Trophoblast cell (in vitro differentiated cells and primary cell): ENCODE measurements around the gene BMPER.

Experiments
- DNase-seq, 2 donors: peaks; one replicate each; pipeline ENCODE4 v3.0.0-alpha.2; 2016
- H2AFZ ChIP-seq: 2 replicates; pipeline ENCODE4 v1.6.1; 2013; ENCODE audit warnings: low read length, moderate library complexity, mild to moderate bottlenecking; ENCODE audit not compliant: insufficient read depth, poor library complexity
- H2AK5ac ChIP-seq: 2 replicates; pipeline ENCODE4 v1.6.1; 2013; ENCODE audit warnings: mild to moderate bottlenecking, low read length
- H2BK120ac ChIP-seq: 2 replicates; pipeline ENCODE4 v1.6.1; 2013; ENCODE audit warnings: low read length, mild to moderate bottlenecking, moderate library complexity; ENCODE audit not compliant: insufficient read depth, poor library complexity
- H2BK12ac ChIP-seq: 2 replicates; pipeline ENCODE4 v1.6.1; 2013; ENCODE audit warnings: mild to moderate bottlenecking, low read length, moderate library complexity
- H2BK5ac ChIP-seq: 2 replicates; pipeline ENCODE4 v1.6.1; 2013; ENCODE audit warnings: low read length, low read depth, moderate library complexity, mild to moderate bottlenecking; ENCODE audit not compliant: poor library complexity
- H3K14ac ChIP-seq: 2 replicates; pipeline ENCODE4 v1.6.1; 2013; ENCODE audit warnings: mild to moderate bottlenecking, low read length
- H3K18ac ChIP-seq: 2 replicates; pipeline ENCODE4 v1.6.1; 2013; ENCODE audit warnings: mild to moderate bottlenecking, low read length
- H3K23ac ChIP-seq: 2 replicates; pipeline ENCODE4 v1.6.1; 2013; ENCODE audit warnings: low read length
- H3K27ac ChIP-seq: 2 replicates; pipeline ENCODE4 v1.5.1; 2013; ENCODE audit warnings: low read depth, mild to moderate bottlenecking, inconsistent platforms, low read length, moderate library complexity
- H3K27me3 ChIP-seq: 2 replicates; pipeline ENCODE4 v1.6.1; 2013; ENCODE audit warnings: inconsistent platforms, mild to moderate bottlenecking, low read length, moderate library complexity; ENCODE audit not compliant: insufficient read depth
- H3K36me3 ChIP-seq, 2 experiments: 1 replicate in 1 of 2; 2 replicates in 1 of 2; pipeline ENCODE4 v1.6.1; 2013; ENCODE audit warnings: low read length in 2 of 2, mild to moderate bottlenecking in 2 of 2, moderate library complexity in 1 of 2; ENCODE audit not compliant: insufficient read depth in 2 of 2, control insufficient read depth in 1 of 2
- H3K4ac ChIP-seq: 2 replicates; pipeline ENCODE4 v1.6.1; 2013; ENCODE audit warnings: low read depth, mild to moderate bottlenecking, low read length, moderate library complexity
- H3K4me1 ChIP-seq, 2 experiments: 1 replicate in 1 of 2; 2 replicates in 1 of 2; pipeline ENCODE4 v1.6.1; 2013; ENCODE audit warnings: low read length in 2 of 2, mild to moderate bottlenecking in 2 of 2, moderate library complexity in 1 of 2; ENCODE audit not compliant: insufficient read depth in 2 of 2, control insufficient read depth in 1 of 2
- H3K4me2 ChIP-seq: 2 replicates; pipeline ENCODE4 v1.6.1; 2013; ENCODE audit warnings: inconsistent platforms, mild to moderate bottlenecking, low read length, moderate library complexity
- H3K4me3 ChIP-seq: 2 replicates; pipeline ENCODE4 v1.5.1; 2013; ENCODE audit warnings: mild to moderate bottlenecking, low read depth, low read length, inconsistent platforms
- H3K79me1 ChIP-seq: one replicate; pipeline ENCODE4 v1.6.1; 2013; ENCODE audit warnings: low read length
- H3K79me2 ChIP-seq: 2 replicates; pipeline ENCODE4 v1.6.1; 2013; ENCODE audit warnings: low read length, mild to moderate bottlenecking; ENCODE audit not compliant: control insufficient read depth, insufficient read depth, poor library complexity
- H3K9ac ChIP-seq: 2 replicates; pipeline ENCODE4 v1.6.1; 2013; ENCODE audit warnings: mild to moderate bottlenecking, low read length
- H3K9me3 ChIP-seq: 2 replicates; pipeline ENCODE4 v1.6.1; 2013; ENCODE audit warnings: low read depth, mild to moderate bottlenecking, control low read depth, inconsistent platforms, low read length; ENCODE audit not compliant: insufficient read depth
- H4K12ac ChIP-seq: 2 replicates; pipeline ENCODE4 v1.6.1; 2013; ENCODE audit warnings: low read depth, mild to moderate bottlenecking, low read length, moderate library complexity
- H4K8ac ChIP-seq: 2 replicates; pipeline ENCODE4 v1.6.1; 2013; ENCODE audit warnings: low read depth, mild to moderate bottlenecking, low read length, moderate library complexity
- H4K91ac ChIP-seq: one replicate; pipeline ENCODE4 v1.6.1; 2013; ENCODE audit warnings: low read depth, mild to moderate bottlenecking, low read length, moderate library complexity
- WGBS: extraction: QIAGEN DNeasy Blood & Tissue Kit; methylation state at CpG from one replicate; pipeline ENCODE4 v1.1.7; 2013; ENCODE audit warnings: missing lambda C conversion rate; ENCODE audit not compliant: insufficient read length, insufficient coverage; ENCODE audit errors: extremely low coverage; 5-methylcytosine and 5-hydroxymethylcytosine counted together

Gene BMPER

GRCh38 chr7:33869176-33869575 lies 36.2 kb upstream of the BMPER start:
- no peak overlapping the region for H3K4me3 ChIP-seq
- H3K36me3 ChIP-seq: no peaks in the 10 kb centered on the region
- H3K23ac ChIP-seq: no peak overlapping the region
- H3K9me3 ChIP-seq: no peaks in the 10 kb centered on the region
- H4K91ac ChIP-seq: no peak overlapping the region
- no peak overlapping the region for H2AK5ac ChIP-seq
- no peak overlapping the region for H3K9ac ChIP-seq
- no CpG with 5 or more reads among the region's 5 CpGs for WGBS
- no peak overlapping the region for H4K12ac ChIP-seq
- no peaks in the 10 kb centered on the region for H3K79me2 ChIP-seq
- no peak overlapping the region for H3K18ac ChIP-seq
- no peaks in the 10 kb centered on the region for H3K27me3 ChIP-seq
- no peak overlapping the region for H2AFZ ChIP-seq
- H3K27ac ChIP-seq: no peak overlapping the region
- H3K4ac ChIP-seq: no peak overlapping the region
- no peak overlapping the region for H3K14ac ChIP-seq
- H2BK12ac ChIP-seq: no peak overlapping the region
- H3K79me1 ChIP-seq: no peaks in the 10 kb centered on the region
- H2BK5ac ChIP-seq: no peak overlapping the region
- DNase-seq: peak; percentile 34 to 67
- no peak overlapping the region for H2BK120ac ChIP-seq
- no peak overlapping the region for H4K8ac ChIP-seq
- H3K4me1 ChIP-seq: peaks cover 0 to 8% of the 10 kb centered on the region in 2 experiments
- H3K4me2 ChIP-seq: no peak overlapping the region

- no peaks in the 10 kb centered on the region for H3K79me2 ChIP-seq
- H3K79me1 ChIP-seq: no peaks in the 10 kb centered on the region
- H3K14ac ChIP-seq: no peak overlapping the region
- no peaks in the 10 kb centered on the region for H3K27me3 ChIP-seq
- H3K4me2 ChIP-seq: no peak overlapping the region
- H3K27ac ChIP-seq: no peak overlapping the region
- H3K9ac ChIP-seq: no peak overlapping the region
- H3K4me3 ChIP-seq: no peak overlapping the region
- no peak overlapping the region for H3K23ac ChIP-seq
- H4K12ac ChIP-seq: no peak overlapping the region
- H3K4me1 ChIP-seq: peaks cover 0 to 10% of the 10 kb centered on the region in 2 experiments
- no peaks in the 10 kb centered on the region for H3K9me3 ChIP-seq
- WGBS: no CpG with 5 or more reads among the region's 3 CpGs
- H3K4ac ChIP-seq: no peak overlapping the region
- H3K36me3 ChIP-seq: no peaks in the 10 kb centered on the region
- no peak overlapping the region for H2AFZ ChIP-seq
- no peak overlapping the region for H4K8ac ChIP-seq
- H2BK5ac ChIP-seq: no peak overlapping the region
- H2BK120ac ChIP-seq: no peak overlapping the region
- no peak overlapping the region for H2AK5ac ChIP-seq
- DNase-seq: peak; percentile 46 to 76
- no peak overlapping the region for H3K18ac ChIP-seq
- no peak overlapping the region for H4K91ac ChIP-seq
- H2BK12ac ChIP-seq: no peak overlapping the region
Observed at GRCh38 chr7:33870120-33870519, 35.2 kb upstream of the BMPER start.

- DNase-seq: no peak
- Histone ChIP-seq H3K27me3 (no peaks in the 10 kb centered on the region), H3K4me1 (peaks cover 0 to 10% of the 10 kb centered on the region in 2 experiments), H3K27ac (no peak overlapping the region), H3K79me1 (no peaks in the 10 kb centered on the region), H4K8ac (no peak overlapping the region), H3K36me3 (no peaks in the 10 kb centered on the region), H3K4ac (no peak overlapping the region), H3K9me3 (no peaks in the 10 kb centered on the region), H2BK120ac (no peak overlapping the region), H4K91ac (no peak overlapping the region), H2BK12ac (no peak overlapping the region), H2AFZ (no peak overlapping the region), H3K9ac (no peak overlapping the region), H3K18ac (no peak overlapping the region), H3K23ac (no peak overlapping the region), H2AK5ac (no peak overlapping the region), H3K79me2 (no peaks in the 10 kb centered on the region), H4K12ac (no peak overlapping the region), H3K4me3 (no peak overlapping the region), H3K4me2 (no peak overlapping the region), H3K14ac (no peak overlapping the region), H2BK5ac (no peak overlapping the region)
- WGBS: no CpG with 5 or more reads among the region's 4 CpGs
Observed at GRCh38 chr7:33872870-33873269, 32.5 kb upstream of the BMPER start.

- Histone ChIP-seq H2AFZ (no peak overlapping the region), H3K79me1 (no peaks in the 10 kb centered on the region), H3K23ac (no peak overlapping the region), H3K27ac (no peak overlapping the region), H3K9me3 (no peaks in the 10 kb centered on the region), H3K36me3 (no peaks in the 10 kb centered on the region), H3K18ac (no peak overlapping the region), H2BK120ac (no peak overlapping the region), H3K79me2 (no peaks in the 10 kb centered on the region), H3K4me2 (no peak overlapping the region), H4K91ac (no peak overlapping the region), H3K27me3 (no peaks in the 10 kb centered on the region), H3K4me1 (peaks cover 0 to 10% of the 10 kb centered on the region in 2 experiments), H3K9ac (no peak overlapping the region), H3K4ac (no peak overlapping the region), H3K14ac (no peak overlapping the region), H2BK5ac (no peak overlapping the region), H2BK12ac (no peak overlapping the region), H4K8ac (no peak overlapping the region), H2AK5ac (no peak overlapping the region), H4K12ac (no peak overlapping the region), H3K4me3 (no peak overlapping the region)
- DNase-seq: peak; percentile 27 to 67
- no CpG with 5 or more reads among the region's 1 CpG for WGBS
Observed at GRCh38 chr7:33873518-33873917, 31.8 kb upstream of the BMPER start.
